Measurements from ENCODE around the gene KLF6.

GRCh38 chr10:3805791-3806461, 20.9 kb upstream of the KLF6 start:
- TF ChIP-seq EZH2 (IDR thresholded peaks at IDR 0.05; ENCODE audit: borderline replicate concordance, insufficient read depth, low read length, poor library complexity, severe bottlenecking) (no peak), REST (IDR thresholded peaks at IDR 0.05; ENCODE audit: borderline replicate concordance) (no peak), POLR2AphosphoS5 (IDR thresholded peaks at IDR 0.05) (no peak), EP300 (conservative IDR thresholded peaks at IDR 0.05; ENCODE audit: poor library complexity, severe bottlenecking) (no peak), SMC3 (conservative IDR thresholded peaks at IDR 0.05; ENCODE audit: poor library complexity) (no peak), MXI1 (conservative IDR thresholded peaks at IDR 0.05; ENCODE audit: poor library complexity, severe bottlenecking) (no peak)
- TF ChIP-seq, protein P1, sequence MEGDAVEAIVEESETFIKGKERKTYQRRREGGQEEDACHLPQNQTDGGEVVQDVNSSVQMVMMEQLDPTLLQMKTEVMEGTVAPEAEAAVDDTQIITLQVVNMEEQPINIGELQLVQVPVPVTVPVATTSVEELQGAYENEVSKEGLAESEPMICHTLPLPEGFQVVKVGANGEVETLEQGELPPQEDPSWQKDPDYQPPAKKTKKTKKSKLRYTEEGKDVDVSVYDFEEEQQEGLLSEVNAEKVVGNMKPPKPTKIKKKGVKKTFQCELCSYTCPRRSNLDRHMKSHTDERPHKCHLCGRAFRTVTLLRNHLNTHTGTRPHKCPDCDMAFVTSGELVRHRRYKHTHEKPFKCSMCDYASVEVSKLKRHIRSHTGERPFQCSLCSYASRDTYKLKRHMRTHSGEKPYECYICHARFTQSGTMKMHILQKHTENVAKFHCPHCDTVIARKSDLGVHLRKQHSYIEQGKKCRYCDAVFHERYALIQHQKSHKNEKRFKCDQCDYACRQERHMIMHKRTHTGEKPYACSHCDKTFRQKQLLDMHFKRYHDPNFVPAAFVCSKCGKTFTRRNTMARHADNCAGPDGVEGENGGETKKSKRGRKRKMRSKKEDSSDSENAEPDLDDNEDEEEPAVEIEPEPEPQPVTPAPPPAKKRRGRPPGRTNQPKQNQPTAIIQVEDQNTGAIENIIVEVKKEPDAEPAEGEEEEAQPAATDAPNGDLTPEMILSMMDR (IDR thresholded peaks at IDR 0.05; ENCODE audit: poor library complexity, severe bottlenecking): no peak

Measured in neural cell (in vitro differentiated cells).